Uterus (tissue), 2 donors: ENCODE results near the gene CBLB.

Experiments used
- POLR2A ChIP-seq, 2 donors: fragments of 450-650 bp; IDR thresholded peaks; one replicate each; pipeline ENCODE4 v1.6.1; 2016; ENCODE audit warnings: antibody characterized with exemption in 2 of 2, mild to moderate bottlenecking in 1 of 2, moderate library complexity in 1 of 2
- TF ChIP-seq, protein P1 (sequence below), 4 experiments: fragments of 200-600 bp in 2 of 4; fragments of 450-650 bp in 2 of 4; sonication (generic) in 2 of 4; IDR thresholded peaks; one replicate each; pipeline ENCODE4 v1.5.1; 2016 to 2019; ENCODE audit warnings: antibody characterized with exemption in 4 of 4, mild to moderate bottlenecking in 2 of 4, moderate library complexity in 1 of 4

DNA sequence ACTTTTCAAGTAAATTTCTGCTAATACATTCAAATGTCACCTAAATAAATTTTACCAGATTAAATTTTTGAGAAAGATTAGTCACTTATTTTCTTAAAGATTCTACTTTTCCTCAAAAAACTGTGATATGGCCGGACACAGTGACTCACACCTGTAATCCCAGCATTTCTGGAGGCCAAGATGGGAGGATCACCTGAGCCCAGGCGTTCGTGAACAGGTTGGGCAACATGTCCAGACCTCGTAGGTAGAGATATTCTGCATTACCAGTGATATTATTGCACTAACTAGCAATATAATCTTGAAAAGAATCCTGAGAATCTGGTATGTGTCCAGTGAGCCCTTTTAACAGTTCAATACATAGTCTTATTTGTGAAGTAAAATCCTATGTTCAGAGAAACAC is 61.7 kb downstream of the CBLB start:
- TF ChIP-seq, protein P1, sequence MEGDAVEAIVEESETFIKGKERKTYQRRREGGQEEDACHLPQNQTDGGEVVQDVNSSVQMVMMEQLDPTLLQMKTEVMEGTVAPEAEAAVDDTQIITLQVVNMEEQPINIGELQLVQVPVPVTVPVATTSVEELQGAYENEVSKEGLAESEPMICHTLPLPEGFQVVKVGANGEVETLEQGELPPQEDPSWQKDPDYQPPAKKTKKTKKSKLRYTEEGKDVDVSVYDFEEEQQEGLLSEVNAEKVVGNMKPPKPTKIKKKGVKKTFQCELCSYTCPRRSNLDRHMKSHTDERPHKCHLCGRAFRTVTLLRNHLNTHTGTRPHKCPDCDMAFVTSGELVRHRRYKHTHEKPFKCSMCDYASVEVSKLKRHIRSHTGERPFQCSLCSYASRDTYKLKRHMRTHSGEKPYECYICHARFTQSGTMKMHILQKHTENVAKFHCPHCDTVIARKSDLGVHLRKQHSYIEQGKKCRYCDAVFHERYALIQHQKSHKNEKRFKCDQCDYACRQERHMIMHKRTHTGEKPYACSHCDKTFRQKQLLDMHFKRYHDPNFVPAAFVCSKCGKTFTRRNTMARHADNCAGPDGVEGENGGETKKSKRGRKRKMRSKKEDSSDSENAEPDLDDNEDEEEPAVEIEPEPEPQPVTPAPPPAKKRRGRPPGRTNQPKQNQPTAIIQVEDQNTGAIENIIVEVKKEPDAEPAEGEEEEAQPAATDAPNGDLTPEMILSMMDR (IDR thresholded peaks at IDR 0.05) = no peak
- no peak for TF ChIP-seq POLR2A (IDR thresholded peaks at IDR 0.05)
